ENCODE results near the gene ODAM.
"Not testable (repeated sequence)": the region's sequence is repeated elsewhere in the genome, so short reads cannot be mapped to it uniquely, and the experiment has no call there.

ODAM gene

DNA sequence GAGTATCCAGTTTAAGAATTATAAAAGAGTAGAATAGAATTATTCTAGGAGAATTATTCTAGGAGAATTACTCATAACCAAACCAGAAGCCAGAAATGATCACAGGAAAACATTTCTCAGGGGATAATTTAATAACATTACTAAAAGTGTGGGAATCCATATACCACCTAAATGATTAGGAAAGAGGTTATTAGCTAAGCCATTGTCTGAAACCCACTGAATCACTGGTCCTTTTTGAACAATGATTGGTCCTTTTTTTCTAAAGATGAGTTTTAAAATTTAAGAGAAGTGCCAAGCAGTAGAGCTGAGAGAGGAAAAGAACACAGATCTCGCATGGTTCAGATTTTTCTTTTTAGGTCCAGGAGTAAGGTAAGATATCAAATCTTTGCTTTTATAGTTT is at the start of gene ODAM:
TSS of gene ODAM (plus strand) at position 301 of the 400 bp plus-strand sequence. CDS start 819 bp downstream, outside the sequence.
- DNase-seq (ENCODE audit: low read depth, low spot score), result no peak

DNA sequence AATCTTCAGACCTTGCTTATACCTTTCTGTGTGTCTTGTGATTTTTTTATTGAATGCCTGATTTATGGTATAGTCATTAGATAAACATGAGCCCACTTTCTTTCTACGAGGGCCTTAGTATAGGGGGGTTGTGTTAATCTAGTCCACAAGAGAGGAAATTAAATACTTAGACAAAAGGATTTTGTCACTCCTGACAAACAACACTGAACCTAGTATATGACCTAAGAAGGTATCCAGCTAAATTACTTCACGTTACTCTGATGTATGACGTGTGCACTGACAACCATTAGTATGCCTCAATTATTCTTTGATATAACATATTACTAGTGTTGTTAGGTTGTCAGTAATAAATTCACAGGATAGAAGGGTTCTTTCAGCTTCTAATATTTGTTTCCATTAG is 44.3 kb upstream of the ODAM start:
- no peak for DNase-seq (ENCODE audit: low read depth, low spot score)

- DNase-seq (ENCODE audit: low read depth, low spot score), result no peak
Measured at GRCh38 chr4:70152088-70152487, 43.4 kb upstream of the ODAM start.

DNA sequence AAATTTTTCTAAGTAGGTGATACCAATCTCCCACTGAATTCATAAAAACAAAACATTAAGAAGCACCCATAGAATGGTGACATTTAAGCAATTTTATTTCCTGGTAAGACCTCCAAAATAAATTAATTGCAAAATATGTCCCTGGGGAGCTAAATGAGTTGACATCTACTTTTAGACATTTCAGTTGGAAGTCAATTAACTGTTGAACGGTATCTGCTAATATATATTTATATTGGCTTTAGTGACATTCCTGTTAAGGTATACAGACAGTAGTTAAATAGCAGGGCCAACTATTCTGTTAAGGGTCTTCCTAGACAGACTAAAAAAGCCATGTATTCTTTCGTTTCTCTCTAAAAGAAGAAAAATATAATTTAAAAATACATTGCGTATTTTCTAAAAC is 41.6 kb upstream of the ODAM start, which contains the start of gene PRR27:
TSS of gene PRR27 (plus strand) at position 301 of the 400 bp plus-strand sequence. CDS start 139 bp downstream, outside the sequence.
- no peak for DNase-seq (ENCODE audit: low read depth, low spot score)

DNA sequence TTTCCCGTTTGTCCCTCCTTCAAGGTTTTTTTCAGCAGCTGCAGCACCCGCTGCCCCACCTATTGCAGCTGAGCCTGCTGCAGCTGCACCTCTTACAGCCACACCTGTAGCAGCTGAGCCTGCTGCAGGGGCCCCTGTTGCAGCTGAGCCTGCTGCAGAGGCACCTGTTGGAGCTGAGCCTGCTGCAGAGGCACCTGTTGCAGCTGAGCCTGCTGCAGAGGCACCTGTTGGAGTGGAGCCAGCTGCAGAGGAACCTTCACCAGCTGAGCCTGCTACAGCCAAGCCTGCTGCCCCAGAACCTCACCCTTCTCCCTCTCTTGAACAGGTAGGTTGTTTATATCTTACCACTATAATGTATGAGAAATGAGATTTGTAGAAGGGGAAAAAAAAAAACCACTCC is 36.9 kb upstream of the ODAM start:
- no peak for DNase-seq (ENCODE audit: low read depth, low spot score)

DNA sequence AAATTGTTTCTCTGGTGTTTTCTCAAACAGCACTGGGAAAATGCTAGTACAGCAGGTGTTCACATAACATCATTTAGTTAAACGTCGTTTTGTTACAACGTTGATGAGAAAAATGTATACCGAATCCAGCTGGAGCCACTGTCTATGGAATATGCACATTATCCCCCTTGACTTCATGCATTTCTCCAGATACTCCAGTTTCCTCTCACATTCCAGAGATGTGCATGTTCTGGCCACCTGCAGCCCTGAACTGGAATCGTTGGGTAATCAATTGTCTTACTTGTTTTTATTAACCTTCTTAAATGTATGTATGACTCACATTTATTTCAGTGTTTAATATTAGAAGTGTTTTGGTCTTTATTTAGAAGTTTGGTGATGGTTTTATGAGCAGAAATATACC is 18.4 kb upstream of the ODAM start:
- no peak for DNase-seq (ENCODE audit: low read depth, low spot score)

- no peak for DNase-seq (ENCODE audit: low read depth, low spot score)
Measured at GRCh38 chr4:70178075-70178660, 17.4 kb upstream of the ODAM start.

DNA sequence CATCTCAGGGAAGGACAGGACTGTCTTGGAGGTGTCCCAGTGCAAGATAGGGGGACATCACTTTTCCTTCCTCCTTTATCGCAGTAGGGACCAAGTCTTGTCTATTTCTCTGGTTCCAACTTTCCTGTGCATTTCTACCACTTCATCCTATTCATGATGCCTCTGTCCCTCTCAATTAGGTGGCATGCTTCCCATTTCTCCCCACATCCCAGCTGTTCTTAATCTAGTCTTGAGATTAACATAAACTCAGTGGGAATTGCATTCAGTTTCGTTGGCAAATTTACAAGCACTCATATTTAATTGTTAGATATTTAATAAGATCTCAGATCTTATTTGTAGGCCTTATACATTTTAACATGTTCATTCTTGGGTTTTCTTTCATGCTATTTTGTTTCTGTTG is 15.7 kb upstream of the ODAM start:
- DNase-seq (ENCODE audit: low read depth, low spot score), result no peak

- no peak for DNase-seq (ENCODE audit: low read depth, low spot score)
Measured at GRCh38 chr4:70181864-70182263, 13.7 kb upstream of the ODAM start.

- DNase-seq (ENCODE audit: low read depth, low spot score), result no peak
Measured at GRCh38 chr4:70182517-70183167, 12.9 kb upstream of the ODAM start.

GRCh38 chr4:70183168-70183939 is 12.2 kb upstream of the ODAM start:
- no peak for DNase-seq (ENCODE audit: low read depth, low spot score)

DNA sequence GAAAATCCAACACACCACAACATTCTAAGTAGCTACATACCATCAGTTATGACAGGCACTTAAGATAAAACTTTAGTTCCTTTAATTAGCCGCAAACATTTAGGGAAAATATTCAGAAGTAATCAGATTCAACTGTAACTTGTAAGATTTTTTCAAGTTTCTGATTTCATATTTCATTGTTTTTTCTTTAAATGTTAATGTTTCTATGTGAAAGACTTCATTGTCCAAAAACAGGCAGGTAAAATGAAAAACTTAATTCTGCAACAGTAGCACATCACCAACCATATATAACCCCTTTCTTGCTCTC is 11.6 kb upstream of the ODAM start:
- no peak for DNase-seq (ENCODE audit: low read depth, low spot score)

DNA sequence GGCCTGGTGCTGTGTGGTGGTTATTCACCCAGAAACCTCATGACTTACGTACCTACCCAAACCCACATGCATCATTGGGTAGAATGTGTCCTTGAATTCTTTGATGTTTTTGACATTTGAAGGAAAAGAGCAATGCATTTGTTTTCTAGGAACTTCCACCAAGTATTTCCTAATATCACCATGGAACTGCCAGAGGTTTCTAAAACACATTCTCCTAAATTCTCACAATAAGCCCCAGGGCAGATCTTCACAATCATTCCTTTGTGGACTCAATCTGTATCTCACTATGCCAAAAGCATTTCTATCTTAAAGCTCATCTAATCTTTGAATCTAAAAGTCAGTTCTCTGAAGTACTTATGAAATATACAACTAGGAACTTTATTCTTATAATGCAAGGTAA is 8.3 kb upstream of the ODAM start:
- DNase-seq (ENCODE audit: low read depth, low spot score), result no peak

- DNase-seq (ENCODE audit: low read depth, low spot score), result no peak
Measured at GRCh38 chr4:70190579-70190978, 4.9 kb upstream of the ODAM start.

DNA sequence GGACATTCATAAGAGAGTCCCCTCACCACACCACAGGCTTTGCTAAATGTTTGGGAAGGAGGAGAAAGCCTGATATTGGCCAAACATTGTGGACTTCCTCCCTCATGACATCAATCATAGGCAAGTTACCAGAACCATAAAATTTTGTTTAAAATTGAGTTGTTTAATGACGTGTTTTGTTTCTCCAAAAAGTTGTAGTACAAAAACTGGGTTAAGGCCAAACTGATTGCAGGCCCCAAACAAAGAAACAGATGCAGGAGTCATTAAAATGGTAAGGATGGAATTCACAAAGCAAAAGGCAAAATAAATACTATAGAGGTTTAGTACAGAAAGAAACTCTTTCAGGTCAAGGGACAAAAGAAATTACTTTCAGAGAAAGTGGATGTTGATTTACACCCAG is 3.9 kb upstream of the ODAM start:
- no peak for DNase-seq (ENCODE audit: low read depth, low spot score)

DNA sequence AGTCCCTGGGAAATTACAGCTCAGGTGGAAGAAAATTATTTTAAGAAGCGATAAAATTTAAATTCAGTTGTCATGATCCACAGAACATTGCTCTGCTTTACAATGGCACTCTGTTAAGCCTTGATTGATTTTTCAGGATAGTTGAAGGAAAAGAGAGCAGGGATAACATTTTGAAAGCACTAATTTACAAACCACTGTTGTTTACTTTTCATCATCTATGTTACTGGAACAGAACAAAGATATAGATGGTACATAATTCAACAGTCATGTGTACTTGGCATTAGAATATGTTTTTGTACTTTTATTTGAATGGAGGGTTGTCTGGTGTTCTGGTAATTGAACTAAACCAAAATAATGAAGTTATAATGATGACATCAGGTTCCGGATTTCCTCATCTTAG is 2.6 kb upstream of the ODAM start:
- no peak for DNase-seq (ENCODE audit: low read depth, low spot score)

- DNase-seq (ENCODE audit: low read depth, low spot score), result no peak
Measured at GRCh38 chr4:70196857-70197256, 1.3 kb downstream of the ODAM start.

- DNase-seq (ENCODE audit: low read depth, low spot score), result no peak
Measured at GRCh38 chr4:70197842-70198241, 2.3 kb downstream of the ODAM start.

GRCh38 chr4:70203601-70204000 is 8.1 kb downstream of the ODAM start:
- no peak for DNase-seq (ENCODE audit: low read depth, low spot score)

DNA sequence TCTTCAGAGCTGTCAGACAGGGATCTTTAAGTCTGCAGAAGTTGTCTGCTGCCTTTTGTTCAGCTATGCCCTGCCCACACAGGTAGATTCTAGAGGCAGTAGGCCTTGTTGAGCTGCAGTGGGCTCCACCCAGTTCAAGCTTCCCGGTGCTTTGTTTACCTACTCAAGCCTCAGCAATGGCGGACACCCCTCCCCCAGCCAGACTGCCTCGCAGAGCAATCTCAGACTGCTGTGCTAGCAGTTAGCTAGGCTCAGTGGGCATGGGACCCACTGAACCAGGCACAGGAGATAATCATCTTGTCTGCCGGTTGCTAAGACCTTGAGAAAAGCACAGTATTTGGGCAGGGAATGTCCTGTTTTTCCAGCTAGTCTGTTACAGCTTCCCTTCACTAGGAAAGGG is 17.2 kb downstream of the ODAM start:
- DNase-seq (ENCODE audit: low read depth, low spot score), result not testable (repeated sequence)

DNA sequence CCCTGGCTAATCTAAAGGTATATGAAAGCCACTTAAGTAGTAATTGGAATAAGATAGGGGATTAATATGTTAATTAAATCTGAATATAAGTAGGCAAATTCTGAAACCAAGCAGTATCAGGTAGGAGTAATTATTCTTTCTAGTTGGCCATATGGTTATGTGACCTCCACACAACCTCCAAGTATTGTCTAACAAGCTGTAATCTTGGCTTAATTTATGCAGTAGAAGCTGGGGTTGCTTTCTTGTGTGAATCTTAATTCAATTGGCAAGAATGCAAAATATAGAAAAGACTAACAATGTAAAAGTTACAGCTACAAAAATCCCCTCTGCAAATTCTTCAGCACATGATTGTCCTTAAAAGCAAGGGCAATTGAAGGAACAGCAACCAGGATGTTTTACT is 20.6 kb downstream of the ODAM start:
- not testable (repeated sequence) for DNase-seq (ENCODE audit: low read depth, low spot score)

DNA sequence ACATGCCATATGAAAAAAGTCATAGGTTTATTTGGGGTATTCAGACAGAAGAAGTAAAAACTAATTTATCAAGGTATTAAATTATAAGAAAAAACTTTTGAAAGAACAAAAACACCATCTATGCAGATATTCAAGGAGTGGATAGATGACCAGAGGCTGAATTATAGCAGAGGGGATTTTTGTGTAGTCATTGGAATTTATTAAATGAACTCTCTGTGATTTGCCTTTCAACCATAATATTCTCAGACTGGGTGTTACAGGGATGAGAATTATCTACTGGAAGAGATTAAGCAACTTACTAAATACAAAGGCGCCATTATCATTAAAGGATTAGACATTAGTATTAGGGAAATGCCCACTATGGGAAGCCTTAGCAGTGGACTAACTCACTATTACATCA is 21.0 kb downstream of the ODAM start:
- DNase-seq (ENCODE audit: low read depth, low spot score), result not testable (repeated sequence)

DNA sequence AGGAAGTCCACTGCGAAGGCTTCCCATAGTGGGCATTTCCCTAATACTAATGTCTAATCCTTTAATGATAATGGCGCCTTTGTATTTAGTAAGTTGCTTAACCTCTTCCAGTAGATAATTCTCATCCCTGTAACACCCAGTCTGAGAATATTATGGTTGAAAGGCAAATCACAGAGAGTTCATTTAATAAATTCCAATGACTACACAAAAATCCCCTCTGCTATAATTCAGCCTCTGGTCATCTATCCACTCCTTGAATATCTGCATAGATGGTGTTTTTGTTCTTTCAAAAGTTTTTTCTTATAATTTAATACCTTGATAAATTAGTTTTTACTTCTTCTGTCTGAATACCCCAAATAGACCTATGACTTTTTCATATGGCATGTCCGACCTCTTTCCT is 25.9 kb downstream of the ODAM start:
- DNase-seq (ENCODE audit: low read depth, low spot score), result not testable (repeated sequence)

All from activated CD4-positive, CD25-positive, alpha-beta regulatory T cell treated with anti-CD3 and anti-CD28 coated beads, Interleukin-2, amount 50 U/mL, for 16 hours (primary cell).